ENCODE results near the gene PLEKHG5.

The PLEKHG5 gene

GRCh38 chr1:6471970-6472368 lies 19.5 kb downstream of the PLEKHG5 start:
- H3K36me3 ChIP-seq (ENCODE audit: control insufficient read depth, low read depth, low read length), result peaks cover 24% of the 10 kb centered on the region
- H3K4me1 ChIP-seq (ENCODE audit: control insufficient read depth, low read depth, low read length), result peaks cover 5% of the 10 kb centered on the region
- no peak overlapping the region for H3K9ac ChIP-seq (ENCODE audit: low read length)
- no peak overlapping the region for H3K4me3 ChIP-seq (ENCODE audit: low read length)
- H3K27ac ChIP-seq (ENCODE audit: low read length), result no peak overlapping the region
- no peaks in the 10 kb centered on the region for H3K9me3 ChIP-seq (ENCODE audit: control insufficient read depth, low read depth, low read length)
- H3K27me3 ChIP-seq (ENCODE audit: control insufficient read depth, insufficient read depth, low read length), result no peaks in the 10 kb centered on the region

GRCh38 chr1:6471086-6471969 lies 20.1 kb downstream of the PLEKHG5 start:
- no peaks in the 10 kb centered on the region for H3K4me1 ChIP-seq (ENCODE audit: control insufficient read depth, low read depth, low read length)
- no peak overlapping the region for H3K4me3 ChIP-seq (ENCODE audit: low read length)
- no peaks in the 10 kb centered on the region for H3K27me3 ChIP-seq (ENCODE audit: control insufficient read depth, insufficient read depth, low read length)
- H3K9ac ChIP-seq (ENCODE audit: low read length), result no peak overlapping the region
- peaks cover 24% of the 10 kb centered on the region for H3K36me3 ChIP-seq (ENCODE audit: control insufficient read depth, low read depth, low read length)
- H3K27ac ChIP-seq (ENCODE audit: low read length), result no peak overlapping the region
- no peaks in the 10 kb centered on the region for H3K9me3 ChIP-seq (ENCODE audit: control insufficient read depth, low read depth, low read length)

- Histone ChIP-seq H3K36me3 (ENCODE audit: control insufficient read depth, low read depth, low read length) (peaks cover 24% of the 10 kb centered on the region), H3K27ac (ENCODE audit: low read length) (no peak overlapping the region), H3K27me3 (ENCODE audit: control insufficient read depth, insufficient read depth, low read length) (no peaks in the 10 kb centered on the region), H3K4me3 (ENCODE audit: low read length) (no peak overlapping the region), H3K9me3 (ENCODE audit: control insufficient read depth, low read depth, low read length) (no peaks in the 10 kb centered on the region), H3K4me1 (ENCODE audit: control insufficient read depth, low read depth, low read length) (no peaks in the 10 kb centered on the region), H3K9ac (ENCODE audit: low read length) (no peak overlapping the region)
Observed at GRCh38 chr1:6470132-6471085, 21.1 kb downstream of the PLEKHG5 start.

- Histone ChIP-seq H3K4me1 (ENCODE audit: control insufficient read depth, low read depth, low read length) (no peaks in the 10 kb centered on the region), H3K36me3 (ENCODE audit: control insufficient read depth, low read depth, low read length) (peaks cover 24% of the 10 kb centered on the region), H3K9ac (ENCODE audit: low read length) (no peak overlapping the region), H3K27ac (ENCODE audit: low read length) (no peak overlapping the region), H3K4me3 (ENCODE audit: low read length) (no peak overlapping the region), H3K9me3 (ENCODE audit: control insufficient read depth, low read depth, low read length) (no peaks in the 10 kb centered on the region), H3K27me3 (ENCODE audit: control insufficient read depth, insufficient read depth, low read length) (no peaks in the 10 kb centered on the region)
Observed at GRCh38 chr1:6468729-6469461, 22.6 kb downstream of the PLEKHG5 start.

- Histone ChIP-seq H3K36me3 (ENCODE audit: control insufficient read depth, low read depth, low read length) (peaks cover 24% of the 10 kb centered on the region), H3K9ac (ENCODE audit: low read length) (no peak overlapping the region), H3K27me3 (ENCODE audit: control insufficient read depth, insufficient read depth, low read length) (no peaks in the 10 kb centered on the region), H3K4me1 (ENCODE audit: control insufficient read depth, low read depth, low read length) (no peaks in the 10 kb centered on the region), H3K4me3 (ENCODE audit: low read length) (no peak overlapping the region), H3K9me3 (ENCODE audit: control insufficient read depth, low read depth, low read length) (no peaks in the 10 kb centered on the region), H3K27ac (ENCODE audit: low read length) (no peak overlapping the region)
Observed at GRCh38 chr1:6467744-6468688, 23.5 kb downstream of the PLEKHG5 start.

GRCh38 chr1:6467224-6467623 lies 24.2 kb downstream of the PLEKHG5 start:
- no peaks in the 10 kb centered on the region for H3K9me3 ChIP-seq (ENCODE audit: control insufficient read depth, low read depth, low read length)
- H3K27ac ChIP-seq (ENCODE audit: low read length), result no peak overlapping the region
- H3K4me3 ChIP-seq (ENCODE audit: low read length), result no peak overlapping the region
- peaks cover 19% of the 10 kb centered on the region for H3K36me3 ChIP-seq (ENCODE audit: control insufficient read depth, low read depth, low read length)
- H3K27me3 ChIP-seq (ENCODE audit: control insufficient read depth, insufficient read depth, low read length), result no peaks in the 10 kb centered on the region
- no peaks in the 10 kb centered on the region for H3K4me1 ChIP-seq (ENCODE audit: control insufficient read depth, low read depth, low read length)
- no peak overlapping the region for H3K9ac ChIP-seq (ENCODE audit: low read length)

GRCh38 chr1:6466751-6467150 lies 24.7 kb downstream of the PLEKHG5 start:
- Histone ChIP-seq H3K9ac (ENCODE audit: low read length) (no peak overlapping the region), H3K9me3 (ENCODE audit: control insufficient read depth, low read depth, low read length) (no peaks in the 10 kb centered on the region), H3K36me3 (ENCODE audit: control insufficient read depth, low read depth, low read length) (peaks cover 19% of the 10 kb centered on the region), H3K4me3 (ENCODE audit: low read length) (no peak overlapping the region), H3K27ac (ENCODE audit: low read length) (no peak overlapping the region), H3K27me3 (ENCODE audit: control insufficient read depth, insufficient read depth, low read length) (no peaks in the 10 kb centered on the region), H3K4me1 (ENCODE audit: control insufficient read depth, low read depth, low read length) (no peaks in the 10 kb centered on the region)

- Histone ChIP-seq H3K9ac (ENCODE audit: low read length) (no peak within 1 kb of the TSS), H3K27ac (ENCODE audit: low read length) (no peak within 1 kb of the TSS), H3K36me3 (ENCODE audit: control insufficient read depth, low read depth, low read length) (peaks cover 19% of the 10 kb centered on the region), H3K9me3 (ENCODE audit: control insufficient read depth, low read depth, low read length) (no peaks in the 10 kb centered on the region), H3K4me1 (ENCODE audit: control insufficient read depth, low read depth, low read length) (no peaks in the 10 kb centered on the region), H3K4me3 (ENCODE audit: low read length) (peak within 1 kb of the TSS; percentile 24), H3K27me3 (ENCODE audit: control insufficient read depth, insufficient read depth, low read length) (no peaks in the 10 kb centered on the region)
Observed at GRCh38 chr1:6466023-6466422, 25.4 kb downstream of the PLEKHG5 start, which contains the start of gene TNFRSF25. TNFRSF25 (minus strand) TSS chr1:6466173; CDS start chr1:6466107, 66 bp downstream.

GRCh38 chr1:6465461-6466005 lies 25.9 kb downstream of the PLEKHG5 start:
- H3K36me3 ChIP-seq (ENCODE audit: control insufficient read depth, low read depth, low read length), result peaks cover 19% of the 10 kb centered on the region
- H3K9ac ChIP-seq (ENCODE audit: low read length), result no peak overlapping the region
- H3K9me3 ChIP-seq (ENCODE audit: control insufficient read depth, low read depth, low read length), result no peaks in the 10 kb centered on the region
- H3K27ac ChIP-seq (ENCODE audit: low read length), result no peak overlapping the region
- no peaks in the 10 kb centered on the region for H3K27me3 ChIP-seq (ENCODE audit: control insufficient read depth, insufficient read depth, low read length)
- H3K4me3 ChIP-seq (ENCODE audit: low read length), result peak overlapping the region; percentile 24
- H3K4me1 ChIP-seq (ENCODE audit: control insufficient read depth, low read depth, low read length), result no peaks in the 10 kb centered on the region

GRCh38 chr1:6464915-6465314 lies 26.6 kb downstream of the PLEKHG5 start:
- no peaks in the 10 kb centered on the region for H3K4me1 ChIP-seq (ENCODE audit: control insufficient read depth, low read depth, low read length)
- no peak overlapping the region for H3K4me3 ChIP-seq (ENCODE audit: low read length)
- H3K27ac ChIP-seq (ENCODE audit: low read length), result no peak overlapping the region
- H3K9me3 ChIP-seq (ENCODE audit: control insufficient read depth, low read depth, low read length), result no peaks in the 10 kb centered on the region
- H3K27me3 ChIP-seq (ENCODE audit: control insufficient read depth, insufficient read depth, low read length), result no peaks in the 10 kb centered on the region
- no peak overlapping the region for H3K9ac ChIP-seq (ENCODE audit: low read length)
- H3K36me3 ChIP-seq (ENCODE audit: control insufficient read depth, low read depth, low read length), result peaks cover 16% of the 10 kb centered on the region

Data from iPS-18a (cell line).